T-helper 2 cell treated with Interferon-gamma antibody and Interleukin-4, amounts not matched to agents 5 μg/mL and 100 μg/mL, for 36 hours (primary cell): Measurements from ENCODE around the gene POP4.
A peak's percentile ranks its signal among the peaks of the same experiment; 100 is the strongest.
"Not testable (repeated sequence)": the region's sequence is repeated elsewhere in the genome, so short reads cannot be mapped to it uniquely, and the experiment has no call there.

Experiments used
- DNase-seq: peaks from one replicate; pipeline ENCODE4 v3.0.0; 2021; ENCODE audit warnings: low spot score
- H3K27ac Mint-ChIP-seq: one replicate; pipeline ENCODE4 v1.8.0; 2021; ENCODE audit warnings: mild to moderate bottlenecking, mixed read lengths
- H3K27me3 Mint-ChIP-seq: one replicate; pipeline ENCODE4 v1.8.0; 2021; ENCODE audit warnings: low read depth, mixed read lengths
- H3K36me3 Mint-ChIP-seq: one replicate; pipeline ENCODE4 v1.8.0; 2021; ENCODE audit warnings: low read depth, mixed read lengths
- H3K4me1 Mint-ChIP-seq: one replicate; pipeline ENCODE4 v1.8.0; 2021; ENCODE audit warnings: low read depth, mixed read lengths
- H3K4me3 Mint-ChIP-seq: one replicate; pipeline ENCODE4 v1.8.0; 2022; ENCODE audit warnings: mild to moderate bottlenecking, moderate library complexity, mixed read lengths
- H3K9me3 Mint-ChIP-seq: one replicate; pipeline ENCODE4 v1.8.0; 2021; ENCODE audit warnings: mixed read lengths

Gene POP4

GRCh38 chr19:29624489-29625185 lies 18.6 kb downstream of the POP4 start:
- no peaks in the 10 kb centered on the region for H3K9me3 Mint-ChIP-seq
- H3K27ac Mint-ChIP-seq: peak overlapping the region; percentile 89
- peaks cover 54% of the 10 kb centered on the region for H3K4me1 Mint-ChIP-seq
- no peak for DNase-seq
- H3K4me3 Mint-ChIP-seq: peak overlapping the region; percentile 82
- no peaks in the 10 kb centered on the region for H3K36me3 Mint-ChIP-seq
- no peaks in the 10 kb centered on the region for H3K27me3 Mint-ChIP-seq

DNA sequence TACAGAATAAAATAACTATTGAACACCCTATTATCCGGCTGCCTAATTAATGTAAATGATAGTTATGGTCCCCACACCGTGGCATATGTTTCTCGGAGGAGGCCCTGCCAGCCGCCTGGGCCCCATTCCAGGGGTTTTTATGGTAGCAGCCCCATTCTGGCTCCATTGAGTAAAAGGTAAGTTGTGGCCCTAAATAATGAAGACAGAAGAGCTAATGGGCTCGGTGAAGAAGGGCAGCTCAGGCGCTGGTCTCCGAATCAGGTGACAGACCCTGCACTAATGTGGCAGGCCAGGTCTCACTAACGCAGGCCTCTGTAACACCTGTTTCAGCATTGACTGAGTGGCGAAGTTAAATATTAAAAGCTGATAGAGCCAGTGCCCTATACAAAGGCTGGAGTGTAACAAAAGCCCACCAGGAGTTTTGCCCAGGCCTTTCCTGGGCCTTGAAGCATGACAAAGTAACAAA lies 19.1 kb downstream of the POP4 start:
- peak overlapping the region; percentile 62 for H3K27ac Mint-ChIP-seq
- DNase-seq: no peak
- H3K4me3 Mint-ChIP-seq: peak overlapping the region; percentile 18
- no peaks in the 10 kb centered on the region for H3K36me3 Mint-ChIP-seq
- no peaks in the 10 kb centered on the region for H3K27me3 Mint-ChIP-seq
- H3K4me1 Mint-ChIP-seq: peaks cover 51% of the 10 kb centered on the region
- H3K9me3 Mint-ChIP-seq: no peaks in the 10 kb centered on the region

- Mint-ChIP-seq H3K4me3 (no peak overlapping the region), H3K27me3 (no peaks in the 10 kb centered on the region), H3K4me1 (peaks cover 39% of the 10 kb centered on the region), H3K27ac (no peak overlapping the region), H3K36me3 (no peaks in the 10 kb centered on the region), H3K9me3 (no peaks in the 10 kb centered on the region)
- DNase-seq: no peak
These were observed 20.3 kb downstream of the POP4 start for GRCh38 chr19:29626386-29626785.

GRCh38 chr19:29626832-29627231 lies 20.7 kb downstream of the POP4 start:
- H3K4me3 Mint-ChIP-seq, H3K36me3 Mint-ChIP-seq, H3K27ac Mint-ChIP-seq, H3K9me3 Mint-ChIP-seq, H3K27me3 Mint-ChIP-seq, DNase-seq: not testable (repeated sequence)
- H3K4me1 Mint-ChIP-seq: peaks cover 35% of the 10 kb centered on the region

DNA sequence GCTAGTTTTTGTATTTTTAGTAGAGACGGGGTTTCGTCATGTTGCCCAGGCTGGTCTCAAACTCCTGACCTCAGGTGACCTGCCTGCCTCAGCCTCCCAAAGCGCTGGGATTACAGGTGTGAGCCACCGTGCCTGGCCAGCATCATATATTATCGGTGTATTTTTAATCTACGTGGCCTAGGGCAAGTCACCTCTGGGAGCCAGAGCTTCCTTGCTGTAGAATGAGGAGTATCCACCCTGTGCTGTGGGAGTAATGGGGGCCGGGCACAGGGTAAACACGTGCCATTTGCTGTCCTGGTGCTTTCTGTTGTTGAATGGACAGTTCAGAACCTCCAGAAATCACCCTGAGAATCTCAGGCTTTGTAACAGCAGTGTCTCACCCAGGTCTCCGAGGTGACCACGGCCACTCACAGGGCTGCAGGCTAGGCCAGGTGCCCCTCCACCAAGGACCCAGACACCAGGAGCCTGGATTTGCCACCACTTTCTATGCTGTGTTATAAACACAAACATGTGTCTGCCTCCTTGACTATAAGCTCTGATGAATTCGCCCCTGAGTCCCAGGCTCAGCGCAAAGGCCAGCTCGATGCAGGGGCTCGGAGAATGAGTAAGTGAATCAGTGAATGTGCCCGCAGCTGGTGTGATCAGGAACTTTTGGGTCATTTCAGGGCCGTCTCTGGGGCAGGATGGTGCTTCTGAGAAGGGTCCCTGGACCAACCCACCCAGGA lies 22.7 kb downstream of the POP4 start:
- H3K4me1 Mint-ChIP-seq: peaks cover 15% of the 10 kb centered on the region
- no peak for DNase-seq
- no peaks in the 10 kb centered on the region for H3K9me3 Mint-ChIP-seq
- no peak overlapping the region for H3K27ac Mint-ChIP-seq
- no peaks in the 10 kb centered on the region for H3K36me3 Mint-ChIP-seq
- no peaks in the 10 kb centered on the region for H3K27me3 Mint-ChIP-seq
- no peak overlapping the region for H3K4me3 Mint-ChIP-seq

DNA sequence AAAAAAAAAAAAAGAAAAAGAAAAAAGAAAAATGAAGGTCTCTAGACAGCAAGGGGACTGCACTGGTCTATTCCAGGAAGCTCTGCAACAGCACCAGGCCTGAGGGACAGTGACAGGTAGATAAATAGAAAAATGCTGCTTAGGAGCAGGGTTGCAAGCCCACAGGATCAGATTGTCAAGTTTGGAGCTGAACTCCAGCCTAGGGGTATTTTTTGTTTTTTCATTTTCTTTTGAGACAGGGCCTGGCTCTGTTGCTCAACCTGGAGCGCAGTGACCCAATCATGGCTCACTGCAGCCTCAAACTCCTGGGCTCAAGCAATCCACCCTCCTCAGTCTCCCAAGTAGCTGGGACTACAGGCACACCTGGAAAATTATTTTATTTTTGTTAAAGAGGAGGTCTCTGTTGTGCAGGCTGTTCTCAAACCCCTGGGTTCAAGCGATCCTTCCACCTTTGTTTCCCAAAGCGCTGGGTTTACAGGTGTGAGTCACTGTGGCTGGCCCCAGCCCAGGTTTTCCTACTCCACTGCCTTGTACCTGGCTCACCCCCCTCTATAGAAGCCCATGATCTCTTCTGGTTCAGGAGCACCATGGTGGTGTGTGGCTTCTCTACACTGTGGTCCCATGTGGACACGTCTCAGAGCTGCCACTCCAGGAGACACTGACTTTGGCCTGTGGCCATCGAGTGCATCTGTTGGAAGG lies 23.9 kb downstream of the POP4 start:
- no peaks in the 10 kb centered on the region for H3K36me3 Mint-ChIP-seq
- H3K4me1 Mint-ChIP-seq: peaks cover 7% of the 10 kb centered on the region
- no peak overlapping the region for H3K4me3 Mint-ChIP-seq
- no peak for DNase-seq
- H3K27ac Mint-ChIP-seq: no peak overlapping the region
- no peaks in the 10 kb centered on the region for H3K9me3 Mint-ChIP-seq
- no peaks in the 10 kb centered on the region for H3K27me3 Mint-ChIP-seq

- Mint-ChIP-seq H3K27ac (no peak overlapping the region), H3K36me3 (no peaks in the 10 kb centered on the region), H3K27me3 (no peaks in the 10 kb centered on the region), H3K4me1 (peaks cover 3% of the 10 kb centered on the region), H3K4me3 (no peak overlapping the region), H3K9me3 (no peaks in the 10 kb centered on the region)
- no peak for DNase-seq
These were observed 24.6 kb downstream of the POP4 start for GRCh38 chr19:29630655-29631054.

DNA sequence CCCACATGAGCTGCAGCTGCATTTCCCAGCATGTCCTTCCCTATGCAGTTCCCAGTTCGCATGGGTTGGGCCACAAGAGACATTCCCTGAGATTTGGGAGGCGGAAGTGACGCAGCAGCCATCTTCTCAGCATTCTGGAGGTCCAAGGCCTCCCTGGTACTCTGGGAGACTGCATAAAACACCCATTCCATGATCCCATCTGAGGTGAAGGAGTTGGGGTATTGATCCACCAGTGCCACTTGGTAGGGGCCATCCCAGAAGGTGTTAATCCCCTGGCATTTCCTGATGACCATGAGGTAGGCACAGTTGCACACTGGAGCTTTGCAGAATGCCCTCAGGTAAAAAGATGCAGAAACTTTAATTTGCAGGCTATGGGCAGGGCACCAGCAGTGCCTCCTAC lies 25.4 kb downstream of the POP4 start:
- Mint-ChIP-seq H3K27ac (no peak overlapping the region), H3K4me3 (no peak overlapping the region), H3K27me3 (no peaks in the 10 kb centered on the region), H3K9me3 (no peaks in the 10 kb centered on the region), H3K4me1 (peaks cover 3% of the 10 kb centered on the region), H3K36me3 (no peaks in the 10 kb centered on the region)
- no peak for DNase-seq

GRCh38 chr19:29634002-29634401 lies 27.9 kb downstream of the POP4 start:
- H3K9me3 Mint-ChIP-seq: no peaks in the 10 kb centered on the region
- no peak overlapping the region for H3K4me3 Mint-ChIP-seq
- no peak overlapping the region for H3K27ac Mint-ChIP-seq
- H3K4me1 Mint-ChIP-seq: no peaks in the 10 kb centered on the region
- no peak for DNase-seq
- no peaks in the 10 kb centered on the region for H3K36me3 Mint-ChIP-seq
- H3K27me3 Mint-ChIP-seq: no peaks in the 10 kb centered on the region

- H3K27ac Mint-ChIP-seq: no peak overlapping the region
These were observed 28.5 kb downstream of the POP4 start for GRCh38 chr19:29634423-29635130.

DNA sequence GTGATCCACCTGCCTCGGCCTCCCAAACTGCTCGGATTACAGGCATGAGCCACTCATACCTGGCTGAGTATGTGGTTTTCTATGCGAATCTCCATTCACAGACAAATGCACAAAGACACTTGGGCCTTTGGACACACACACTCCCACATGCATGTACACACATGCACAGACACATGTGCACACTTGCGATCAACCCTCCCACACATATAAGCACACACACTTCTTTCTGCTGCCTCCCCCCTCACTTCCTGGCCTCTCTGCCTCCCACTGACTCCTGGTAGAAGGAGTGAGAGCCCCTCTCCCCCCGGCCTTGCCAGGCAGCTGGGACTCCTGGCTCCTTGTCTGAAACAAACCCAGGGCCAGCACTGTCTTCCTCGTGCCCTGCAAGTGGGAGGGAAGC lies 29.9 kb downstream of the POP4 start:
- H3K36me3 Mint-ChIP-seq: no peaks in the 10 kb centered on the region
- DNase-seq: no peak
- no peaks in the 10 kb centered on the region for H3K9me3 Mint-ChIP-seq
- no peaks in the 10 kb centered on the region for H3K27me3 Mint-ChIP-seq
- no peaks in the 10 kb centered on the region for H3K4me1 Mint-ChIP-seq
- no peak overlapping the region for H3K27ac Mint-ChIP-seq
- no peak overlapping the region for H3K4me3 Mint-ChIP-seq

More at GRCh38 chr19:29634423-29635130, 28.5 kb downstream of the POP4 start:
- no peak for DNase-seq
- Mint-ChIP-seq H3K9me3 (no peaks in the 10 kb centered on the region), H3K27me3 (no peaks in the 10 kb centered on the region), H3K36me3 (no peaks in the 10 kb centered on the region), H3K4me1 (no peaks in the 10 kb centered on the region), H3K4me3 (no peak overlapping the region)

DNA sequence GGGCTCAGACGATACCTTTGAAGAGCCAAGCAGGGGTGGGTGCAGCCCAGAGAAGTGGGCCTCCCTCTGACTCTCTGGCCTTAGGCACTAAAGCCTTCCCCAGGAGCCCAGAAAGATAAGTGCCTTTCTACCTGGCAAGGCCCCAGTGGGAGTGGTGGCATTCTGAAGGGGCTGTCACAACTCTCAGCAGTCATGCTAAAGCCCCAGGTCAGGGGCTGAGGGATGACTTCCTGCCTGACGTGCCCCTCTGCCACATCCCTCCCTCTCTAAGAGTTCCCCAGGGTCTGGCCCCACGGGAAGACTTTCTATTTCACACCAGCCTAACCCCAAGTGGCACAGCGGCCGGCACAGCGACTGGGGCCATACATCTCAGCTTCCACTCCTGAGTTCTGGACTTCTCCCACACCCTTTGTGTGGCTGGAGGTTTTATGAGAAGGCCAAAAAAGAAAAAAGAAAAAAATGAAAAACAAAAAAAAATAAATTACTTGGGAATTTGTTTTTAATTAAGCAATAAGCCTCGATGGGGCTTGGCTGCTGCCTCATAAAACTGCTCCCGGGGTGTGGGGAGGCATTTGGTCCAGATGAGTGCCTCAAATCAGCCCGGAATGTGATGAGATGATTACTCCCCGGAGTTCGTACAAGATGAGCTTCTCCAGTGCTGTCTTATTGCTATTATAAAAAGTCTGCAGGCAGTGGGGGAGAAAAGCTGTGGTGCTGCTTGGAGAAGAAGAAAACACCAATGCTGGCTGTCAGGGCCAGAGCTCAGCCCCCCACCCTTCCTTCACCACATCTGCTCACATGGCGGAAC lies 30.7 kb downstream of the POP4 start:
- no peak overlapping the region for H3K4me3 Mint-ChIP-seq
- H3K4me1 Mint-ChIP-seq: no peaks in the 10 kb centered on the region
- no peaks in the 10 kb centered on the region for H3K36me3 Mint-ChIP-seq
- no peaks in the 10 kb centered on the region for H3K9me3 Mint-ChIP-seq
- H3K27me3 Mint-ChIP-seq: peaks cover 4% of the 10 kb centered on the region
- H3K27ac Mint-ChIP-seq: no peak overlapping the region
- no peak for DNase-seq

GRCh38 chr19:29639086-29639485 lies 33.0 kb downstream of the POP4 start:
- Mint-ChIP-seq H3K9me3 (no peaks in the 10 kb centered on the region), H3K4me3 (no peak overlapping the region), H3K36me3 (no peaks in the 10 kb centered on the region), H3K27ac (no peak overlapping the region), H3K4me1 (no peaks in the 10 kb centered on the region), H3K27me3 (peaks cover 4% of the 10 kb centered on the region)
- no peak for DNase-seq
